K562 (cell line): Measurements from ENCODE around the gene MCRS1. TPM values are rescaled to one million over a fixed set of nuclear protein-coding genes. Genes with fewer than 3 reads are reported as not detected.
A peak's percentile ranks its signal among the peaks of the same experiment; 100 is the strongest.

ENCODE experiments used
- CBX1 ChIP-seq: sonication (generic); IDR thresholded peaks from 2 replicates; pipeline ENCODE4 v1.6.1; 2016; ENCODE audit warnings: antibody characterized with exemption, low read depth, mild to moderate bottlenecking
- CBX3 ChIP-seq, 2 experiments: IDR thresholded peaks; 1 replicate in 1 of 2; 2 replicates in 1 of 2; pipeline ENCODE4 v1.6.1; 2012; ENCODE audit warnings: inconsistent platforms in 2 of 2, low read length in 2 of 2, borderline replicate concordance in 1 of 2, control low read depth in 1 of 2
- CTBP1 ChIP-seq: fragments of 450-650 bp; IDR thresholded peaks from 2 replicates; pipeline ENCODE4 v1.6.1; 2016; ENCODE audit warnings: borderline replicate concordance
- DMBX1 ChIP-seq: fragments of 250-450 bp; sonication (Bioruptor Pico); IDR thresholded peaks from 2 replicates; pipeline ENCODE4 v1.8.0; 2022; ENCODE audit warnings: inconsistent platforms, mild to moderate bottlenecking, moderate library complexity, borderline replicate concordance
- E2F3 ChIP-seq: fragments of 250-450 bp; sonication (Bioruptor Pico); IDR thresholded peaks from 2 replicates; pipeline ENCODE4 v1.4.0; 2020; ENCODE audit warnings: mild to moderate bottlenecking
- EGR1 ChIP-seq: fragments of 450-650 bp; conservative IDR thresholded peaks from 2 replicates; pipeline ENCODE4 v1.6.1; 2017; ENCODE audit warnings: mild to moderate bottlenecking
- ILF3 ChIP-seq: fragments of 450-650 bp; IDR thresholded peaks from 2 replicates; pipeline ENCODE4 v1.6.1; 2018; ENCODE audit warnings: antibody characterized with exemption, mild to moderate bottlenecking, moderate library complexity, borderline replicate concordance
- POLR3A ChIP-seq: IDR thresholded peaks from 2 replicates; pipeline ENCODE4 v1.6.1; 2011; ENCODE audit warnings: borderline replicate concordance, mild to moderate bottlenecking, moderate library complexity; ENCODE audit not compliant: insufficient read length, insufficient read depth; ENCODE audit errors: extremely low read depth
- TBP ChIP-seq: optimal IDR thresholded peaks from 2 replicates; pipeline ENCODE3; 2011; ENCODE audit warnings: low read depth, low read length, improper control_type of control experiment
- ZNF23 ChIP-seq: fragments of 250-450 bp; sonication (Bioruptor Pico); IDR thresholded peaks from 2 replicates; pipeline ENCODE4 v1.4.0; 2020; ENCODE audit warnings: mild to moderate bottlenecking
- ZNF3 ChIP-seq: fragments of 250-450 bp; sonication (Bioruptor Pico); IDR thresholded peaks from 2 replicates; pipeline ENCODE4 v1.5.0; 2021; ENCODE audit warnings: mild to moderate bottlenecking, moderate library complexity
- ZNF583 ChIP-seq: fragments of 250-450 bp; sonication (Bioruptor Pico); IDR thresholded peaks from 2 replicates; pipeline ENCODE4 v1.4.0; 2020
- ZNF75A ChIP-seq: fragments of 450-650 bp; formaldehyde crosslinking; IDR thresholded peaks from 2 replicates; pipeline ENCODE4 v1.4.0; 2020; ENCODE audit warnings: mild to moderate bottlenecking
- polyA plus RNA-seq, 8 experiments: library from polyadenylated mRNA; depleted of rRNA in 4 of 8; stranded (reverse) in 5 of 8; unstranded in 3 of 8; fragments of >200 nt; fragmentation: Nextera tagmentation in 2 of 8; fragmentation: Illumina TruSeq in 1 of 8; extraction: Ambion mirVana in 2 of 8; extraction: Trizol in 1 of 8; gene quantifications; 2 replicates each; pipeline versions ENCODE4 v1.2.1 to v1.2.3, GENCODE V29; 2011 to 2014; ENCODE audit warnings: inconsistent platforms in 1 of 8, missing spikeins in 1 of 8
- total RNA-seq, 7 experiments: library from RNA; depleted of rRNA in 6 of 7; stranded (reverse); fragments of >200 nt in 6 of 7; fragmentation: Illumina TruSeq in 2 of 7; extraction: Trizol in 2 of 7; gene quantifications; 2 replicates each; pipeline versions ENCODE4 v1.2.1 to v1.2.3, GENCODE V29; 2011 to 2021; ENCODE audit warnings: low replicate concordance in 1 of 7
- TF ChIP-seq, protein P1 (sequence below): fragments of 250-450 bp; sonication (Bioruptor Pico); IDR thresholded peaks from 2 replicates; pipeline ENCODE4 v1.4.0; 2020; ENCODE audit warnings: mild to moderate bottlenecking, moderate library complexity, borderline replicate concordance
- TF ChIP-seq, protein P2 (sequence below): fragments of 250-450 bp; sonication (Bioruptor Pico); IDR thresholded peaks from 2 replicates; pipeline ENCODE4 v1.5.0; 2021
- TF ChIP-seq, protein P3 (sequence below): fragments of 450-650 bp; IDR thresholded peaks from 2 replicates; pipeline ENCODE4 v1.6.1; 2017; ENCODE audit warnings: antibody characterized with exemption, mild to moderate bottlenecking
- TF ChIP-seq, protein P4 (sequence below): fragments of 250-450 bp; sonication (Bioruptor Pico); IDR thresholded peaks from 2 replicates; pipeline ENCODE4 v1.9.0; 2021; ENCODE audit warnings: mild to moderate bottlenecking, inconsistent platforms

Gene MCRS1
- total and polyA plus RNA-seq, 9 of the 15 experiments (the other 6 are each of a cell fraction or from before 2014, with no cell fraction given), result 50.0 to 100 (median 73.2) TPM

DNA sequence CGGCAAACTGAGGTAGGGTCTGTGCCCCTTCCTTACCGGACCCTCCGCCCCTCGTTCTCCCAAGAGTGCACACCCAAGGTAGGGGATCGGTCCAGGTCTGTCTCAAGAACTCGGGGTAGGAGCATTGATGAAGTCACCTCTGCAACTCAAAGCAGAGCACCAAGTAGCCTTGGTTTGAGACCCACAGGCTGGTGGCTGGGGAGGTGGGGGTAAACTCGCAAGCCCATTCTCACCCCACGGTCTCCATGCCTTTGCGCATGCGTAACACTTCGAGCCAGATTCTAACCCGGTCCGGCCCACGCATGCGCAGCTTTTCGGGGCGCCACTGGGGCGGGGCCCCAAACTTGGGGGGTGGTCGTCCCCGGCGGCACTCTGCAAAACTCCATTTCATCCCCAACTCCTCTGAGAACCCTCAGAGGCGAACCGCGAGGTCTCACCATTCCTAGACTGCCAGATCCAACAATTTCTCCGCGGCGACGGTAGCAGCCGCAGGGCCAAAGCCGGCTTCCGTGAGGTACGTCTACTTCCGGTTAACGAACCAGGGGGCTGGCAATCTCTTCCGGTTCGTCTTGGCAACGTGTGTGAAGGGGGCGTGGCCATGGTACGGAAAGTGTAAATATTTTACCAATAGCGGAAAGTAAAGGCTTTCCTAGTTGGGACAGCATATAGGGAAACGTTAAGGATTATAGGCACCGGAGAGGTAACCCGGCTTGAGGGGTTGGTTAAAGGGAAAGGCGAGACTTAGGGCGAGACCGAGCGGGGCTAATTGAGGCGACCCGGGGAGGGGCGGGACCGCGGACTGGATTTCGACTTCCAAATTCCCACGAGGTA, at the start of gene MCRS1 (continued):
- TF ChIP-seq, protein P1, sequence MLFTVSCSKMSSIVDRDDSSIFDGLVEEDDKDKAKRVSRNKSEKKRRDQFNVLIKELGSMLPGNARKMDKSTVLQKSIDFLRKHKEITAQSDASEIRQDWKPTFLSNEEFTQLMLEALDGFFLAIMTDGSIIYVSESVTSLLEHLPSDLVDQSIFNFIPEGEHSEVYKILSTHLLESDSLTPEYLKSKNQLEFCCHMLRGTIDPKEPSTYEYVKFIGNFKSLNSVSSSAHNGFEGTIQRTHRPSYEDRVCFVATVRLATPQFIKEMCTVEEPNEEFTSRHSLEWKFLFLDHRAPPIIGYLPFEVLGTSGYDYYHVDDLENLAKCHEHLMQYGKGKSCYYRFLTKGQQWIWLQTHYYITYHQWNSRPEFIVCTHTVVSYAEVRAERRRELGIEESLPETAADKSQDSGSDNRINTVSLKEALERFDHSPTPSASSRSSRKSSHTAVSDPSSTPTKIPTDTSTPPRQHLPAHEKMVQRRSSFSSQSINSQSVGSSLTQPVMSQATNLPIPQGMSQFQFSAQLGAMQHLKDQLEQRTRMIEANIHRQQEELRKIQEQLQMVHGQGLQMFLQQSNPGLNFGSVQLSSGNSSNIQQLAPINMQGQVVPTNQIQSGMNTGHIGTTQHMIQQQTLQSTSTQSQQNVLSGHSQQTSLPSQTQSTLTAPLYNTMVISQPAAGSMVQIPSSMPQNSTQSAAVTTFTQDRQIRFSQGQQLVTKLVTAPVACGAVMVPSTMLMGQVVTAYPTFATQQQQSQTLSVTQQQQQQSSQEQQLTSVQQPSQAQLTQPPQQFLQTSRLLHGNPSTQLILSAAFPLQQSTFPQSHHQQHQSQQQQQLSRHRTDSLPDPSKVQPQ (CRISPR knock-in tag), result no peak
- TF ChIP-seq ZNF583 (CRISPR knock-in tag) (0 out of 2 replicates have a peak, but pooled peaks have one; percentile 26), ZNF23 (no peak), EGR1 (peak; percentile 62; the same call in 1 of the 2 replicates), ZNF3 (CRISPR knock-in tag) (no peak), CBX3 (IDR thresholded peaks at IDR 0.05; ENCODE audit: borderline replicate concordance in 1 of 2, low read length in 2 of 2) (0 out of 3 replicates have a peak, but pooled peaks of 1 of the 2 experiments have one; percentile 52), CTBP1 (peak; percentile 30; the same call in 1 of the 2 replicates), ILF3 (no peak), CBX1 (no peak; the same call in 1 of the 2 replicates), E2F3 (CRISPR knock-in tag) (no peak), TBP (peak; percentile 85), ZNF75A (CRISPR knock-in tag) (no peak), DMBX1 (no peak), POLR3A (no peak)
- TF ChIP-seq, protein P2, sequence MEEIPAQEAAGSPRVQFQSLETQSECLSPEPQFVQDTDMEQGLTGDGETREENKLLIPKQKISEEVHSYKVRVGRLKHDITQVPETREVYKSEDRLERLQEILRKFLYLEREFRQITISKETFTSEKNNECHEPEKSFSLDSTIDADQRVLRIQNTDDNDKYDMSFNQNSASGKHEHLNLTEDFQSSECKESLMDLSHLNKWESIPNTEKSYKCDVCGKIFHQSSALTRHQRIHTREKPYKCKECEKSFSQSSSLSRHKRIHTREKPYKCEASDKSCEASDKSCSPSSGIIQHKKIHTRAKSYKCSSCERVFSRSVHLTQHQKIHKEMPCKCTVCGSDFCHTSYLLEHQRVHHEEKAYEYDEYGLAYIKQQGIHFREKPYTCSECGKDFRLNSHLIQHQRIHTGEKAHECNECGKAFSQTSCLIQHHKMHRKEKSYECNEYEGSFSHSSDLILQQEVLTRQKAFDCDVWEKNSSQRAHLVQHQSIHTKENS, result no peak
- TF ChIP-seq, protein P3, sequence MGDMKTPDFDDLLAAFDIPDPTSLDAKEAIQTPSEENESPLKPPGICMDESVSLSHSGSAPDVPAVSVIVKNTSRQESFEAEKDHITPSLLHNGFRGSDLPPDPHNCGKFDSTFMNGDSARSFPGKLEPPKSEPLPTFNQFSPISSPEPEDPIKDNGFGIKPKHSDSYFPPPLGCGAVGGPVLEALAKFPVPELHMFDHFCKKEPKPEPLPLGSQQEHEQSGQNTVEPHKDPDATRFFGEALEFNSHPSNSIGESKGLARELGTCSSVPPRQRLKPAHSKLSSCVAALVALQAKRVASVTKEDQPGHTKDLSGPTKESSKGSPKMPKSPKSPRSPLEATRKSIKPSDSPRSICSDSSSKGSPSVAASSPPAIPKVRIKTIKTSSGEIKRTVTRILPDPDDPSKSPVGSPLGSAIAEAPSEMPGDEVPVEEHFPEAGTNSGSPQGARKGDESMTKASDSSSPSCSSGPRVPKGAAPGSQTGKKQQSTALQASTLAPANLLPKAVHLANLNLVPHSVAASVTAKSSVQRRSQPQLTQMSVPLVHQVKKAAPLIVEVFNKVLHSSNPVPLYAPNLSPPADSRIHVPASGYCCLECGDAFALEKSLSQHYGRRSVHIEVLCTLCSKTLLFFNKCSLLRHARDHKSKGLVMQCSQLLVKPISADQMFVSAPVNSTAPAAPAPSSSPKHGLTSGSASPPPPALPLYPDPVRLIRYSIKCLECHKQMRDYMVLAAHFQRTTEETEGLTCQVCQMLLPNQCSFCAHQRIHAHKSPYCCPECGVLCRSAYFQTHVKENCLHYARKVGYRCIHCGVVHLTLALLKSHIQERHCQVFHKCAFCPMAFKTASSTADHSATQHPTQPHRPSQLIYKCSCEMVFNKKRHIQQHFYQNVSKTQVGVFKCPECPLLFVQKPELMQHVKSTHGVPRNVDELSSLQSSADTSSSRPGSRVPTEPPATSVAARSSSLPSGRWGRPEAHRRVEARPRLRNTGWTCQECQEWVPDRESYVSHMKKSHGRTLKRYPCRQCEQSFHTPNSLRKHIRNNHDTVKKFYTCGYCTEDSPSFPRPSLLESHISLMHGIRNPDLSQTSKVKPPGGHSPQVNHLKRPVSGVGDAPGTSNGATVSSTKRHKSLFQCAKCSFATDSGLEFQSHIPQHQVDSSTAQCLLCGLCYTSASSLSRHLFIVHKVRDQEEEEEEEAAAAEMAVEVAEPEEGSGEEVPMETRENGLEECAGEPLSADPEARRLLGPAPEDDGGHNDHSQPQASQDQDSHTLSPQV, result peak; percentile 40; the same call in 1 of the 2 replicates
- TF ChIP-seq, protein P4, sequence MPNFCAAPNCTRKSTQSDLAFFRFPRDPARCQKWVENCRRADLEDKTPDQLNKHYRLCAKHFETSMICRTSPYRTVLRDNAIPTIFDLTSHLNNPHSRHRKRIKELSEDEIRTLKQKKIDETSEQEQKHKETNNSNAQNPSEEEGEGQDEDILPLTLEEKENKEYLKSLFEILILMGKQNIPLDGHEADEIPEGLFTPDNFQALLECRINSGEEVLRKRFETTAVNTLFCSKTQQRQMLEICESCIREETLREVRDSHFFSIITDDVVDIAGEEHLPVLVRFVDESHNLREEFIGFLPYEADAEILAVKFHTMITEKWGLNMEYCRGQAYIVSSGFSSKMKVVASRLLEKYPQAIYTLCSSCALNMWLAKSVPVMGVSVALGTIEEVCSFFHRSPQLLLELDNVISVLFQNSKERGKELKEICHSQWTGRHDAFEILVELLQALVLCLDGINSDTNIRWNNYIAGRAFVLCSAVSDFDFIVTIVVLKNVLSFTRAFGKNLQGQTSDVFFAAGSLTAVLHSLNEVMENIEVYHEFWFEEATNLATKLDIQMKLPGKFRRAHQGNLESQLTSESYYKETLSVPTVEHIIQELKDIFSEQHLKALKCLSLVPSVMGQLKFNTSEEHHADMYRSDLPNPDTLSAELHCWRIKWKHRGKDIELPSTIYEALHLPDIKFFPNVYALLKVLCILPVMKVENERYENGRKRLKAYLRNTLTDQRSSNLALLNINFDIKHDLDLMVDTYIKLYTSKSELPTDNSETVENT (CRISPR knock-in tag), result no peak
